Vagina (tissue), 2 donors: ENCODE measurements around the gene ANAPC1.

ENCODE experiments used
- CTCF ChIP-seq, 3 experiments: fragments of 450-650 bp in 2 of 3; fragments of 200-600 bp in 1 of 3; sonication (generic) in 1 of 3; IDR thresholded peaks; one replicate each; pipeline ENCODE4 v1.5.1; 2017 to 2019; ENCODE audit warnings: antibody characterized with exemption in 3 of 3, mild to moderate bottlenecking in 2 of 3, moderate library complexity in 2 of 3
- POLR2A ChIP-seq, 2 donors: fragments of 450-650 bp; IDR thresholded peaks; one replicate each; pipeline ENCODE4 v1.6.1; 2017; ENCODE audit warnings: antibody characterized with exemption in 2 of 2, mild to moderate bottlenecking in 2 of 2, moderate library complexity in 2 of 2
- POLR2AphosphoS5 ChIP-seq, 2 donors: sonication (generic); formaldehyde crosslinking; IDR thresholded peaks; one replicate each; pipeline ENCODE4 v1.9.0; 2017; ENCODE audit warnings: antibody characterized with exemption in 2 of 2, mild to moderate bottlenecking in 2 of 2, low read depth in 1 of 2; ENCODE audit not compliant: insufficient read depth in 1 of 2

- TF ChIP-seq CTCF (IDR thresholded peaks at IDR 0.05): no peak
- TF ChIP-seq POLR2A (IDR thresholded peaks at IDR 0.05): peak in 1 of 2 donors; percentile 21
- peak; percentile 79 to 87 for TF ChIP-seq POLR2AphosphoS5 (IDR thresholded peaks at IDR 0.05; ENCODE audit: insufficient read depth in 1 of 2, low read depth in 1 of 2)
Observed at GRCh38 chr2:111883661-111884591, at the start of gene ANAPC1.
